Skeletal muscle cell (primary cell): ENCODE measurements around the gene WDR1.
A peak's percentile ranks its signal among the peaks of the same experiment; 100 is the strongest.

Source experiments
- DNase-seq: peaks from one replicate; pipeline ENCODE4 v3.0.0-alpha.2; 2010; ENCODE audit warnings: low read depth
- H3K4me3 ChIP-seq: 2 replicates; pipeline ENCODE4 v1.5.1; 2011; ENCODE audit warnings: low read depth, mild to moderate bottlenecking, control low read depth, low read length, moderate library complexity

WDR1 gene

GRCh38 chr4:10102474-10103332 is 13.9 kb downstream of the WDR1 start:
- no peak overlapping the region for H3K4me3 ChIP-seq
- no peak for DNase-seq

DNA sequence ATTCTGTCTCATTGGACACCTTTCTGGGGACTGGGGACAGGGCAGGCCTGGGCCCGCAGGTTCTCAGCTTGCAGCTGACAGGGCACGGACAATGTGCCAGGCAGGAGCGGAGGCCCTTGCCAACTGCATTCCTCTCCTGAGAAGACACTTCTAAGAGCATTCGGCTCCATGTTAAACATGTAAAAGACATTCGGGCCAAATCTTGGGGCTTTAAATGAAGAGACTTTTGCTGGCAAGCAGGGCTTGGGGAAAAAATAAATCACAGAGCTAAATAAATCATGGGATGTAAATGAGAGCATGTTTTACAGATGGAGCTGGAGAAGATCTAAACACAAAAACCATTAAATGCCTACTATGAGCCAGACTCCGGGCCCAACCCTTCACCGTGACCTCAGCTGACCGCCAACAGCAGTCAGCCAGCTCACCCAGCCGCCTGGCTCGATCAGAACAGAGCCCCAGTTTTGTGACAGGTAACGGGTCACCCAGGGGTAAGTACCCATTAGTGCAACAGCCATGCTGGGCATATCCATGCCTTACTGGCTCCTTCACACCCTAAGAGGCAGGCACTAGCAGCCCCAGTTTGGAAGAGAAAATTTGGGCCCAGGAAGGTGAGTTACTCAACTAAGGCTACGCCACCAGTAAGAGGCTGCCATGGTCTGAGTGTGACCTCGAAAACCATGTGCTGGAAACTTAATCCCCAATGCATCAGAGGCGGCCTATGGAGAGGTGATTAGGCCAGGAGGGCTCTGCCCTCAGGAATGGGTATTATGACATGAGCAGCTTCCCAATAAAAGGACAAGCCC is 14.7 kb downstream of the WDR1 start:
- H3K4me3 ChIP-seq = no peak overlapping the region
- no peak for DNase-seq

- DNase-seq = no peak
- H3K4me3 ChIP-seq = no peak overlapping the region
Observed at GRCh38 chr4:10100734-10101216, 15.8 kb downstream of the WDR1 start.

- DNase-seq = no peak
- H3K4me3 ChIP-seq = no peak overlapping the region
Observed at GRCh38 chr4:10099499-10100325, 16.9 kb downstream of the WDR1 start.

DNA sequence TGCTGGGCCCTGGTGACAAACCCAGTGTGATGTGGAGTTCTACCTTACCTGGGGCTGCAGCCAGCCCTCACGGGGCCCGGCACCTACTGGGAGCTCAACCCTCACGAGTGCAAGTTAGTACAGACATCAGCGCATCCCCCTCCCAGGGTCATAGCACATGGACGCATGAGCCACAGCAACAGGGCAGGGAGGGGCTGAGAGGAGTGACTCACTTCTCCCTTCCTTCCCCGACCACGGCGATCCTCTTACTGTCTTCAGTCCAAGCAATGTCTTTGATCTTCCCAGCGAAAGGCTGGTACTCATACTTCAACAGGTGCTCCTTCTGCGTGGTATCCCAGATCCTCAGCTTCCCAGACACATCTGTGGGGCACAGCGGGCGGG is 17.8 kb downstream of the WDR1 start:
- no peak for DNase-seq
- no peak overlapping the region for H3K4me3 ChIP-seq

- DNase-seq = no peak
- H3K4me3 ChIP-seq = no peak overlapping the region
Observed at GRCh38 chr4:10097906-10098779, 18.5 kb downstream of the WDR1 start.

DNA sequence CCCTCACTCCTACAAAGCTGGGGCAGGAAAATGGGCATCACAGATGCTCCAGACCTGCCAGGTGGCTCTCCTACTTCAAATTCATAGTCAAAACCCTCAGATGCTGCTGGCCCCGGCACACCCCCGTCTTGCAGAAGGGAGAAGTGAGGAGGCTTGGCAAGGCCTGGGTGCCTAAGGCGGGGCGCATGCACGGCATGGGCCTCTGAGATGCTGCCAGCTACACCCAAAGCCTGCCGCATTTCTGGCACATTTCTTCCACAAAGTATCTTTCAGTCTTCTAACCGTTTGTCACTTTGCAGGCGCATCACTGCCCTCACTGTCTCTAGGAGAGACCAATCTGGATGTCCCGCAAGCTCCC is 19.6 kb downstream of the WDR1 start:
- no peak for DNase-seq
- no peak overlapping the region for H3K4me3 ChIP-seq

DNA sequence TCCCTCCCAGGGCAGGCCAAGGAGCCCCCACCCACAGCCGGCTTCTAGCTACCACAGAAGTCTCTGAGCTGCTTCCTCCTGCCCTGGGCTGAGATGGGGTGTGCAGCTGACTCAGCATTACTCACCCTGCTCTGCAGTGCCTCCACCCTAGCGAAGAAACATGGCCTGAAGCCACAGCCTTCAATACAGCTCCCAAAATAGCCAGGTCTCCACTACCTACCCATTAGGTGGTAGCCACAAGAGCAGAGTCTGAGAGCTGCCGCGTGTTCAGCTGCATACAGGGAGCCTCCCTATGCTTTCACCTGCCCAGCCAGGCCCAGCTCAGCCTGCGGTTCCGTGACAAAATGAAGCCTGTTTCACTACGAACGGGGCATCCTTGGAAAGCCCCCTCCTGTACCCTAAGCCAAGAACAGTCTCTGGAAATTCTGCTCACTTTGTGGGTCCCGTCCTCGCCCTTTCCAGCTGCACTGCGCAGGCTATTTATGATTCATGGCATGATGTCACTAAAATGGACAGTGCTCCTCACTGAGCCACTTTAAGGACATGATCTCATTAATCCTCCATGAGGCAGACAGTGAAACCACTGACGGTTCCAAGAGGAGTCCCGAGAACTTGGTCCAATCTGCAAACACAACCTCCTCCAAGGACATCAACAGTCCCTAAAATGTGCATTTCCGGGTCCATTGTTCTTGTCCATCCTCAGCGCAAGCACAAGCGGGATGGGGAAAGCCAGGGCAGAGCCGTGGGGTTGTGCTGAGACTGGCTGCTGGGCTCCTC is 20.2 kb downstream of the WDR1 start:
- H3K4me3 ChIP-seq = no peak overlapping the region
- peak; percentile 78 for DNase-seq

DNA sequence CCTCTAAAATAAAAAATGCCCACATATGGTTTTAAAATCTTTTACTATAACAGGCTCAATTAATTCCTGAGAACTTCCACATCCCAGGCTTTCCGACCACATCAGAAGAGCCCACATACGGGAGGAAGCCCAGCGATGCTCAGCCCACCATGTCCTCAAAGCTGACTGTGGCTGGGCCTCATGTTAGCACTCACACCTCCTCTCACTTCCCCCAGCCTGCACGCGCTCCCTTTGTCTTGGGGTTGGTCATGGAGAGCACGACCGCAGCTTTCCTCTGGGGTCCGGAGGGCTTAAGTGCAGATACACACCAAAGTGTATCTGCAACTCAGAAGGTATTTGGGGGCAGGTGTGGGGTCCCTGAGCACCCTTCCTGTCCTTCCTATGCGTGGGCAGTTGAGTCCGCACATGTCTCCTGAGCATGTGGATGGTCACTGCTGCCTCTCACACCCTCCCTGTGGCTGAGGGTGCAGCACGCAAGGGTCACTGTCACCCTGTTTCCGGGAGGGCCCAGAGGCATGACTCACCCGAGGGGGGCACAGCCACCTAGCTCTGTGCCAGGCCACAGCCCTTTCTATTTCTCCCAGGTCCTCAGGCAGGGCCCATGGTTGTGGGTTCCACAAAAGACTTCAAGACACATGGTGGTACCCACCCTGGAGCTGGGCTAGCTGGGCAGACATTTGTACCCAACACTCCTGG is 21.2 kb downstream of the WDR1 start:
- H3K4me3 ChIP-seq = no peak overlapping the region
- DNase-seq = no peak

- H3K4me3 ChIP-seq = no peak overlapping the region
- no peak for DNase-seq
Observed at GRCh38 chr4:10094841-10095240, 21.8 kb downstream of the WDR1 start.

GRCh38 chr4:10093801-10094552 is 22.6 kb downstream of the WDR1 start:
- H3K4me3 ChIP-seq = no peak overlapping the region
- no peak for DNase-seq

DNA sequence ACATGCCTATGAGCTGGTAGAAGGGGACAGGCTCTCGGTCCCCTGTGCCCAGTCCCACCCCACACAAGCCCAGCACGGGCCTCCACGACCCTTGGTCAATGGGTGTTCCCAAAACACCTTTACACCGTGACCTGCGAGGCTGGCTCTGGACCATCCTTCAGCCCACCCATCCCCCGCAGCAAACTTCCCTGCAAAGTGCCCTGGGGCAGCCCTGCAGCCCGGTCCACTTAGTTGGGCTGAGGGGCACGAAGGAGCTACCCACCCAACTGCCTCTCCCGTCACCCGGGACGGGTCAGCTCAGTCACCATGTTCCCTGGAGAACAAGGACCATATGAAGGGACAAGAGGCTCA is 23.4 kb downstream of the WDR1 start:
- no peak overlapping the region for H3K4me3 ChIP-seq
- DNase-seq = no peak

- no peak for DNase-seq
- H3K4me3 ChIP-seq = no peak overlapping the region
Observed at GRCh38 chr4:10092481-10093270, 23.9 kb downstream of the WDR1 start.

DNA sequence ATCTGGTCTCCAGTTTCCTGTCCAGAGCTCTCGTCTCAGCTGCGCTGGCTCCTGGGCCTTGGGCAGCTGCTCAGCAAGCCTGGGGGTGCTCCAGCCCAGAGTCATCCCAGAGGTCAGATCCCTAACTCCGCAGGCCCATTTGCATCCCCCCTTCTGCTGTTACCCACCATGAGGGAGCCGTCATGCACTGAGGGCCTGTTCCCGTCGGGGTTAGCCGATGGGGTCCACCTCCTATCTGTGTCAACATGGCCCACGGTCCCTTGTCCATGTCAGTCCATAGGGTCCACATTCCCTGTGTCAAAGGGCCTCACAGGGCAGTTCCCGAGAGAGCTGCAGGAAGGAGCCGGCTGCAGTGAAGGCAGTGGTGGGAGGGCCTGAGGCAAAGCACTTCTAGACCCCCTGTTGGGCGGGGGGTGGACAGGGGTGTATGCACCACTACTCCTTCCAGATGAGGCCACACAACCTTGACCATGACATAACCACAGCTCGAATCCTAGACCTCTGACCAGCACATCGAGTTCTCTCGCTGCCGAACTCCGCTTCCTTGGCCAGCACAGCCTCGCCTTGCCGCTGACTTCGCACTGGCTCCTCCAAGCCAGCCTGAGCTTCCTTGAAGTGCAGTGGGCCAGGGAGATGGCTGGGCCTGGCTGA is 24.9 kb downstream of the WDR1 start:
- no peak overlapping the region for H3K4me3 ChIP-seq
- no peak for DNase-seq

- no peak overlapping the region for H3K4me3 ChIP-seq
- no peak for DNase-seq
Observed at GRCh38 chr4:10090467-10091250, 25.9 kb downstream of the WDR1 start.
